SK-N-SH (cell line): Measurements from ENCODE around the gene TMEM63C. TPM values are rescaled to one million over a fixed set of nuclear protein-coding genes. Genes with fewer than 3 reads are reported as not detected.
A peak's percentile ranks its signal among the peaks of the same experiment; 100 is the strongest.

Source experiments
- CTCF ChIA-PET: fragments of 300-600, 350-600 bp; formaldehyde crosslinking; extraction: SDS; loops from one replicate; lab custom pipeline; 2021; lab: Yijun Ruan, JAX
- POLR2A ChIA-PET: fragments of 350-600 bp; sonication (Branson Sonifier 250); formaldehyde crosslinking; extraction: SDS; loops from one replicate; lab custom pipeline; 2020; ENCODE audit warnings: antibody characterized with exemption, inconsistent platforms; lab: Yijun Ruan, JAX
- DNase-seq: peaks from one replicate; pipeline ENCODE4 v3.0.0; 2012
- H2AFZ ChIP-seq: fragments of 200-600 bp; sonication (generic); 2 replicates; pipeline ENCODE4 v1.8.1; 2016; ENCODE audit warnings: antibody characterized with exemption, mild to moderate bottlenecking, low read depth
- H3F3A ChIP-seq: fragments of 200-600 bp; sonication (generic); replicated peaks from 2 replicates; pipeline ENCODE3; 2016; ENCODE audit warnings: antibody characterized with exemption, mild to moderate bottlenecking; ENCODE audit not compliant: insufficient read depth
- H3K27ac ChIP-seq, 2 experiments: fragments of 200-500 bp in 1 of 2; fragments of 200-600 bp in 1 of 2; sonication (Bioruptor generic) in 1 of 2; sonication (generic), shearing (Covaris generic) in 1 of 2; 2 replicates each; pipeline versions ENCODE4 v1.5.1 to v1.6.1; 2014 to 2016; ENCODE audit warnings: low read depth in 2 of 2, inconsistent platforms in 1 of 2, low read length in 1 of 2, mild to moderate bottlenecking in 1 of 2, mixed read lengths in 1 of 2
- H3K27me3 ChIP-seq: fragments of 200-600 bp; sonication (generic), shearing (Covaris generic); 2 replicates; pipeline ENCODE4 v1.6.1; 2016; ENCODE audit warnings: mixed run types; ENCODE audit not compliant: insufficient read depth
- H3K36me3 ChIP-seq, 2 experiments: fragments of 200-500 bp in 1 of 2; fragments of 200-600 bp in 1 of 2; sonication (Bioruptor generic) in 1 of 2; sonication (generic) in 1 of 2; replicated peaks in 1 of 2; 2 replicates each; pipeline versions ENCODE3 to v1.5.1; 2014 to 2016; ENCODE audit warnings: low read length in 1 of 2, mild to moderate bottlenecking in 1 of 2; ENCODE audit not compliant: insufficient read depth in 2 of 2, control insufficient read depth in 1 of 2
- H3K4me1 ChIP-seq, 2 experiments: fragments of 200-500 bp in 1 of 2; fragments of 200-600 bp in 1 of 2; sonication (Bioruptor generic) in 1 of 2; sonication (generic), shearing (Covaris generic) in 1 of 2; 2 replicates each; pipeline versions ENCODE4 v1.5.1 to v1.6.1; 2014 to 2016; ENCODE audit warnings: low read depth in 1 of 2, low read length in 1 of 2, mixed run types in 1 of 2; ENCODE audit not compliant: insufficient read depth in 2 of 2, control insufficient read depth in 1 of 2
- H3K4me2 ChIP-seq: fragments of 200-600 bp; sonication (generic), shearing (Covaris generic); 2 replicates; pipeline ENCODE4 v1.6.1; 2017; ENCODE audit warnings: mixed run types
- H3K4me3 ChIP-seq, 2 experiments: fragments of 200-500 bp in 1 of 2; fragments of 200-600 bp in 1 of 2; sonication (Bioruptor generic) in 1 of 2; sonication (generic), shearing (Covaris generic) in 1 of 2; 2 replicates each; pipeline versions ENCODE4 v1.5.1 to v1.8.1; 2014 to 2016; ENCODE audit warnings: low read depth in 2 of 2, inconsistent platforms in 1 of 2, low read length in 1 of 2, mild to moderate bottlenecking in 1 of 2, mixed read lengths in 1 of 2, moderate library complexity in 1 of 2
- H3K79me2 ChIP-seq: fragments of 200-600 bp; sonication (generic); 2 replicates; pipeline ENCODE4 v1.8.1; 2017; ENCODE audit warnings: mild to moderate bottlenecking; ENCODE audit not compliant: insufficient read depth
- H3K9ac ChIP-seq: fragments of 200-600 bp; sonication (generic); 2 replicates; pipeline ENCODE4 v1.6.1; 2017; ENCODE audit warnings: mixed run types
- H3K9me2 ChIP-seq: fragments of 200-600 bp; sonication (generic); 2 replicates; pipeline ENCODE4 v1.6.1; 2017; ENCODE audit warnings: mixed run types
- H3K9me3 ChIP-seq: fragments of 200-600 bp; sonication (generic); 2 replicates; pipeline ENCODE4 v1.6.1; 2017; ENCODE audit warnings: mixed run types, mild to moderate bottlenecking, moderate library complexity
- H4K20me1 ChIP-seq: fragments of 200-600 bp; sonication (generic); 2 replicates; pipeline ENCODE4 v1.6.1; 2017; ENCODE audit warnings: mild to moderate bottlenecking, mixed run types; ENCODE audit not compliant: insufficient read depth
- EP300 ChIP-seq, 2 experiments: IDR thresholded peaks; 2 replicates each; pipeline versions ENCODE4 v1.4.0 to v1.6.1; 2012; ENCODE audit warnings: borderline replicate concordance in 1 of 2, low read depth in 1 of 2, low read length in 1 of 2
- FOSL2 ChIP-seq: IDR thresholded peaks from 2 replicates; pipeline ENCODE4 v1.4.0; 2012; ENCODE audit warnings: low read depth, mild to moderate bottlenecking, moderate library complexity, borderline replicate concordance
- FOXJ3 ChIP-seq: sonication (generic); formaldehyde crosslinking; IDR thresholded peaks from 2 replicates; pipeline ENCODE4 v1.5.1; 2020; ENCODE audit warnings: mild to moderate bottlenecking, missing genetic modification reagents
- GABPA ChIP-seq: IDR thresholded peaks from 2 replicates; pipeline ENCODE4 v1.4.0; 2012; ENCODE audit warnings: low read depth, mild to moderate bottlenecking
- GATA2 ChIP-seq: sonication (generic); formaldehyde crosslinking; IDR thresholded peaks from 2 replicates; pipeline ENCODE4 v1.5.0; 2020; ENCODE audit warnings: mild to moderate bottlenecking, missing genetic modification reagents
- JUND ChIP-seq: IDR thresholded peaks from 2 replicates; pipeline ENCODE4 v1.4.0; 2012
- MEF2A ChIP-seq: IDR thresholded peaks from 2 replicates; pipeline ENCODE4 v1.4.0; 2012; ENCODE audit warnings: low read depth, borderline replicate concordance
- MXI1 ChIP-seq: IDR thresholded peaks from 2 replicates; pipeline ENCODE4 v1.6.1; 2012; ENCODE audit warnings: mild to moderate bottlenecking, low read depth, low read length, improper control_type of control experiment
- NFIC ChIP-seq: IDR thresholded peaks from 2 replicates; pipeline ENCODE4 v1.4.0; 2012; ENCODE audit warnings: borderline replicate concordance
- RAD21 ChIP-seq: IDR thresholded peaks from 2 replicates; pipeline ENCODE4 v1.6.1; 2012; ENCODE audit warnings: mild to moderate bottlenecking, low read length
- RCOR1 ChIP-seq: fragments of 150-350 bp; IDR thresholded peaks from 2 replicates; pipeline ENCODE4 v1.6.1; 2017; ENCODE audit warnings: antibody characterized with exemption, low read length
- SMC3 ChIP-seq: IDR thresholded peaks from 2 replicates; pipeline ENCODE4 v1.6.1; 2012; ENCODE audit warnings: low read depth, low read length, improper control_type of control experiment
- TCF12 ChIP-seq: IDR thresholded peaks from 2 replicates; pipeline ENCODE4 v1.4.0; 2012
- TEAD4 ChIP-seq: IDR thresholded peaks from 2 replicates; pipeline ENCODE4 v1.4.0; 2012; ENCODE audit warnings: mild to moderate bottlenecking, borderline replicate concordance; ENCODE audit not compliant: insufficient read depth
- YY1 ChIP-seq: IDR thresholded peaks from 2 replicates; pipeline ENCODE4 v1.4.0; 2012; ENCODE audit warnings: low read depth, mild to moderate bottlenecking
- WGBS: methylation state at CpG from one replicate; pipeline ENCODE4 v1.1.6; 2017; ENCODE audit warnings: low lambda C conversion rate; 5-methylcytosine and 5-hydroxymethylcytosine counted together
- polyA plus RNA-seq, 3 experiments: library from polyadenylated mRNA; depleted of rRNA; stranded (reverse); fragments of >200 nt; gene quantifications; 2 replicates each; pipeline ENCODE4 v1.2.3, GENCODE V29; 2012
- TF ChIP-seq, protein P1 (sequence below): fragments of 150-350 bp; IDR thresholded peaks from 2 replicates; pipeline ENCODE4 v1.6.1; 2017; ENCODE audit warnings: antibody characterized with exemption, low read length, low read depth, borderline replicate concordance
- TF ChIP-seq, protein P2 (sequence below): IDR thresholded peaks from 2 replicates; pipeline ENCODE4; 2012
- TF ChIP-seq, protein P3 (sequence below): IDR thresholded peaks from 2 replicates; pipeline ENCODE4 v1.4.0; 2012; ENCODE audit warnings: low read depth, borderline replicate concordance
- TF ChIP-seq, protein P4 (sequence below): IDR thresholded peaks from 2 replicates; pipeline ENCODE4 v1.4.0; 2012; ENCODE audit warnings: low read depth, borderline replicate concordance
- TF ChIP-seq, protein P5 (sequence below): fragments of 150-350 bp; IDR thresholded peaks from 2 replicates; pipeline ENCODE4 v1.6.1; 2016; ENCODE audit warnings: mild to moderate bottlenecking, low read depth, low read length
- TF ChIP-seq, protein P6 (sequence below): IDR thresholded peaks from 2 replicates; pipeline ENCODE4 v1.6.1; 2012; ENCODE audit warnings: mild to moderate bottlenecking, low read depth, low read length, moderate library complexity

TMEM63C gene
- polyA plus RNA-seq, 1 of the 3 experiments (the other 2 are of a cell fraction) = 0.25 TPM

DNA sequence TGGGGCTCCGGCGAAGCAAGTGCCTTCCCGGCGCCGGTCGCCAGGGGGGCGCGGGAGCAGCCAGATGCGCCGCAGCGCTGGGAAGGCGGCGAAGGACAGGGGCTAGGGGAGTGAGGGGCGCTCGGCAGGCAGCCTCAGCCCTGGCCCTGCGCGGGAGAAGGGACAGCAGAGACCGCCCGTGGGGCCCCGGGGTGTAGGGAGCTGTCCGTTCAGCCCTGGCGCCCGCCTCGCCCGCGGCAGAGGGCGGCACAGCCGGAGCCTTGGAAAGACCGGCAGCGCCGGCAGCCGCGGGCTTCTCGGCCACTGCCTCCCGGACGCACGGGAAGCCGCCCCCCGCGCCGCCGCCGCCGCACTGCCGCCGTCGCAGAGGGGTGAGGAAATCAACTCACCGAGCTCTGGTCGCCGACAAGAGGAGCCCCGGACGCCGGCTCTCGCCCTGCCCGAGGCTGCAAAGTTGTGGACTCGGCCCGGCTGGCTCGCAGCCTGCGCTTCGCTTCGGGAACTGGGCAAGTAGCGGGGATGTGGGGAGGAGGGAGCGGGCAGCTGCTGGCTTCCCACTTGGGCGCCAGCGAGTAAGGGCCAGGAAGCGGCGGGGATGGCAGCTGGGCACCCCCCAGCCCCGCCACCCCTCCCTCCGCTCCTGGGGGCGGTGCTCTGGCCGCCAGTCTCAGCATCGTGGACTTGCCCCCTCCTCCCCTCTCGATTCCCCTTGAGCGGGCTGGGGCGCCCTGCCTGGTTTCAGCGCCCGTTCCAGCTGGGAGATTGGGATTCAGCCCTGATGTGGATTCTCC, 40.2 kb upstream of the TMEM63C start, which contains the start of gene ZDHHC22:
Gene ZDHHC22 (minus strand): TSS at position 578 of the 791 bp plus-strand sequence. CDS start 2,053 bp downstream, outside the sequence.
- H3K79me2 ChIP-seq = no peaks in the 10 kb centered on the region
- no peak within 1 kb of the TSS for H2AFZ ChIP-seq
- no peaks in the 10 kb centered on the region for H3K9me2 ChIP-seq
- H3K27ac ChIP-seq = peak within 1 kb of the TSS in 1 of 2 experiments; percentile 43; a peak in 1 of 4 replicates
- DNase-seq = peak; percentile 94
- H3K4me2 ChIP-seq = peak within 1 kb of the TSS; percentile 95
- H3K9ac ChIP-seq = no peak within 1 kb of the TSS
- no peaks in the 10 kb centered on the region for H4K20me1 ChIP-seq
- ChIA-PET CTCF (interaction anchor here (0.6 to 11.6 kb wide), 23 partner anchors 9 to 1363 kb away, joined by 3 to 129 read pairs (median 4); no protein-coding TSS in a partner anchor), POLR2A (no interaction called here)
- H3K36me3 ChIP-seq = no peaks in the 10 kb centered on the region
- peak within 1 kb of the TSS; percentile 50 to 62 for H3K4me3 ChIP-seq
- H3K9me3 ChIP-seq = no peaks in the 10 kb centered on the region
- WGBS = 5% methylated on average over 20 of the region's 77 CpGs
- peaks cover 0 to 29% of the 10 kb centered on the region in 2 experiments; a peak in 3 of 4 replicates for H3K4me1 ChIP-seq
- peaks cover 44% of the 10 kb centered on the region for H3K27me3 ChIP-seq
- no peaks in the 10 kb centered on the region for H3F3A ChIP-seq
- TF ChIP-seq MXI1 = peak; percentile 50; the same call in 1 of the 2 replicates
- TF ChIP-seq TCF12 = no peak
- TF ChIP-seq, protein P1, sequence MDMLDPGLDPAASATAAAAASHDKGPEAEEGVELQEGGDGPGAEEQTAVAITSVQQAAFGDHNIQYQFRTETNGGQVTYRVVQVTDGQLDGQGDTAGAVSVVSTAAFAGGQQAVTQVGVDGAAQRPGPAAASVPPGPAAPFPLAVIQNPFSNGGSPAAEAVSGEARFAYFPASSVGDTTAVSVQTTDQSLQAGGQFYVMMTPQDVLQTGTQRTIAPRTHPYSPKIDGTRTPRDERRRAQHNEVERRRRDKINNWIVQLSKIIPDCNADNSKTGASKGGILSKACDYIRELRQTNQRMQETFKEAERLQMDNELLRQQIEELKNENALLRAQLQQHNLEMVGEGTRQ = no peak
- no peak for TF ChIP-seq GABPA
- peak; percentile 29; the same call in 1 of the 2 replicates for TF ChIP-seq FOXJ3
- no peak for TF ChIP-seq TEAD4
- TF ChIP-seq, protein P2, sequence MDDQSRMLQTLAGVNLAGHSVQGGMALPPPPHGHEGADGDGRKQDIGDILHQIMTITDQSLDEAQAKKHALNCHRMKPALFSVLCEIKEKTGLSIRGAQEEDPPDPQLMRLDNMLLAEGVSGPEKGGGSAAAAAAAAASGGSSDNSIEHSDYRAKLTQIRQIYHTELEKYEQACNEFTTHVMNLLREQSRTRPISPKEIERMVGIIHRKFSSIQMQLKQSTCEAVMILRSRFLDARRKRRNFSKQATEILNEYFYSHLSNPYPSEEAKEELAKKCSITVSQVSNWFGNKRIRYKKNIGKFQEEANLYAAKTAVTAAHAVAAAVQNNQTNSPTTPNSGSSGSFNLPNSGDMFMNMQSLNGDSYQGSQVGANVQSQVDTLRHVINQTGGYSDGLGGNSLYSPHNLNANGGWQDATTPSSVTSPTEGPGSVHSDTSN = no peak
- TF ChIP-seq NFIC = no peak
- TF ChIP-seq, protein P3, sequence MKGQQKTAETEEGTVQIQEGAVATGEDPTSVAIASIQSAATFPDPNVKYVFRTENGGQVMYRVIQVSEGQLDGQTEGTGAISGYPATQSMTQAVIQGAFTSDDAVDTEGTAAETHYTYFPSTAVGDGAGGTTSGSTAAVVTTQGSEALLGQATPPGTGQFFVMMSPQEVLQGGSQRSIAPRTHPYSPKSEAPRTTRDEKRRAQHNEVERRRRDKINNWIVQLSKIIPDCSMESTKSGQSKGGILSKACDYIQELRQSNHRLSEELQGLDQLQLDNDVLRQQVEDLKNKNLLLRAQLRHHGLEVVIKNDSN = no peak
- TF ChIP-seq GATA2 (CRISPR knock-in tag) = no peak
- TF ChIP-seq JUND = no peak
- TF ChIP-seq, protein P4, sequence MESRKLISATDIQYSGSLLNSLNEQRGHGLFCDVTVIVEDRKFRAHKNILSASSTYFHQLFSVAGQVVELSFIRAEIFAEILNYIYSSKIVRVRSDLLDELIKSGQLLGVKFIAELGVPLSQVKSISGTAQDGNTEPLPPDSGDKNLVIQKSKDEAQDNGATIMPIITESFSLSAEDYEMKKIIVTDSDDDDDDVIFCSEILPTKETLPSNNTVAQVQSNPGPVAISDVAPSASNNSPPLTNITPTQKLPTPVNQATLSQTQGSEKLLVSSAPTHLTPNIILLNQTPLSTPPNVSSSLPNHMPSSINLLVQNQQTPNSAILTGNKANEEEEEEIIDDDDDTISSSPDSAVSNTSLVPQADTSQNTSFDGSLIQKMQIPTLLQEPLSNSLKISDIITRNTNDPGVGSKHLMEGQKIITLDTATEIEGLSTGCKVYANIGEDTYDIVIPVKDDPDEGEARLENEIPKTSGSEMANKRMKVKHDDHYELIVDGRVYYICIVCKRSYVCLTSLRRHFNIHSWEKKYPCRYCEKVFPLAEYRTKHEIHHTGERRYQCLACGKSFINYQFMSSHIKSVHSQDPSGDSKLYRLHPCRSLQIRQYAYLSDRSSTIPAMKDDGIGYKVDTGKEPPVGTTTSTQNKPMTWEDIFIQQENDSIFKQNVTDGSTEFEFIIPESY = no peak
- no peak for TF ChIP-seq FOSL2
- TF ChIP-seq, protein P5, sequence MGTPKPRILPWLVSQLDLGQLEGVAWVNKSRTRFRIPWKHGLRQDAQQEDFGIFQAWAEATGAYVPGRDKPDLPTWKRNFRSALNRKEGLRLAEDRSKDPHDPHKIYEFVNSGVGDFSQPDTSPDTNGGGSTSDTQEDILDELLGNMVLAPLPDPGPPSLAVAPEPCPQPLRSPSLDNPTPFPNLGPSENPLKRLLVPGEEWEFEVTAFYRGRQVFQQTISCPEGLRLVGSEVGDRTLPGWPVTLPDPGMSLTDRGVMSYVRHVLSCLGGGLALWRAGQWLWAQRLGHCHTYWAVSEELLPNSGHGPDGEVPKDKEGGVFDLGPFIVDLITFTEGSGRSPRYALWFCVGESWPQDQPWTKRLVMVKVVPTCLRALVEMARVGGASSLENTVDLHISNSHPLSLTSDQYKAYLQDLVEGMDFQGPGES = no peak
- TF ChIP-seq YY1 = no peak
- TF ChIP-seq SMC3 = no peak
- no peak for TF ChIP-seq EP300 (IDR thresholded peaks at IDR 0.05; ENCODE audit: borderline replicate concordance in 1 of 2, low read depth in 1 of 2, low read length in 1 of 2)
- TF ChIP-seq RAD21 = peak; percentile 21; the same call in 1 of the 2 replicates
- TF ChIP-seq MEF2A = no peak
- TF ChIP-seq RCOR1 = peak; percentile 13; the same call in 1 of the 2 replicates
- TF ChIP-seq, protein P6, sequence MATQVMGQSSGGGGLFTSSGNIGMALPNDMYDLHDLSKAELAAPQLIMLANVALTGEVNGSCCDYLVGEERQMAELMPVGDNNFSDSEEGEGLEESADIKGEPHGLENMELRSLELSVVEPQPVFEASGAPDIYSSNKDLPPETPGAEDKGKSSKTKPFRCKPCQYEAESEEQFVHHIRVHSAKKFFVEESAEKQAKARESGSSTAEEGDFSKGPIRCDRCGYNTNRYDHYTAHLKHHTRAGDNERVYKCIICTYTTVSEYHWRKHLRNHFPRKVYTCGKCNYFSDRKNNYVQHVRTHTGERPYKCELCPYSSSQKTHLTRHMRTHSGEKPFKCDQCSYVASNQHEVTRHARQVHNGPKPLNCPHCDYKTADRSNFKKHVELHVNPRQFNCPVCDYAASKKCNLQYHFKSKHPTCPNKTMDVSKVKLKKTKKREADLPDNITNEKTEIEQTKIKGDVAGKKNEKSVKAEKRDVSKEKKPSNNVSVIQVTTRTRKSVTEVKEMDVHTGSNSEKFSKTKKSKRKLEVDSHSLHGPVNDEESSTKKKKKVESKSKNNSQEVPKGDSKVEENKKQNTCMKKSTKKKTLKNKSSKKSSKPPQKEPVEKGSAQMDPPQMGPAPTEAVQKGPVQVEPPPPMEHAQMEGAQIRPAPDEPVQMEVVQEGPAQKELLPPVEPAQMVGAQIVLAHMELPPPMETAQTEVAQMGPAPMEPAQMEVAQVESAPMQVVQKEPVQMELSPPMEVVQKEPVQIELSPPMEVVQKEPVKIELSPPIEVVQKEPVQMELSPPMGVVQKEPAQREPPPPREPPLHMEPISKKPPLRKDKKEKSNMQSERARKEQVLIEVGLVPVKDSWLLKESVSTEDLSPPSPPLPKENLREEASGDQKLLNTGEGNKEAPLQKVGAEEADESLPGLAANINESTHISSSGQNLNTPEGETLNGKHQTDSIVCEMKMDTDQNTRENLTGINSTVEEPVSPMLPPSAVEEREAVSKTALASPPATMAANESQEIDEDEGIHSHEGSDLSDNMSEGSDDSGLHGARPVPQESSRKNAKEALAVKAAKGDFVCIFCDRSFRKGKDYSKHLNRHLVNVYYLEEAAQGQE = 0 out of 2 replicates have a peak, but pooled peaks have one; percentile 9
